MM.1S (cell line): ENCODE results near the gene DPH7.
"Not testable (repeated sequence)": the region's sequence is repeated elsewhere in the genome, so short reads cannot be mapped to it uniquely, and the experiment has no call there.

Experiments
- CTCF ChIP-seq: fragments of 300-600 bp; sonication (generic); IDR thresholded peaks from 2 replicates; pipeline ENCODE4 v1.5.1; 2016; ENCODE audit warnings: antibody characterized with exemption, low read length, mixed read lengths
- EZH2 ChIP-seq: fragments of 300-600 bp; sonication (generic); optimal IDR thresholded peaks from 2 replicates; pipeline ENCODE3; 2017; ENCODE audit warnings: low read depth, mild to moderate bottlenecking, antibody characterized with exemption, low read length, mixed read lengths
- EZH2phosphoT487 ChIP-seq: fragments of 300-600 bp; sonication (generic); IDR thresholded peaks from 2 replicates; pipeline ENCODE4 v1.6.1; 2018; ENCODE audit warnings: antibody characterized with exemption, low read length

GRCh38 chr9:137511126-137511525 lies 67.6 kb downstream of the DPH7 start:
- not testable (repeated sequence) for TF ChIP-seq CTCF, EZH2phosphoT487, EZH2
